Measurements from ENCODE around the gene FGGY.
"Not testable (repeated sequence)": the region's sequence is repeated elsewhere in the genome, so short reads cannot be mapped to it uniquely, and the experiment has no call there.

The FGGY gene

GRCh38 chr1:59296358-59297256 lies at the start of gene FGGY:
Gene FGGY (plus strand): TSS chr1:59297094. CDS start chr1:59321550, 24,456 bp downstream.
- H3K36me3 ChIP-seq = peaks cover 0 to 1% (median 0%) of the 10 kb centered on the region in 11 experiments; a peak in 1 of 22 replicates
- H3K9me3 ChIP-seq (replicated peaks in 1 of 11) = peaks cover 0 to 21% (median 0%) of the 10 kb centered on the region in 11 experiments; a peak in 6 of 22 replicates
- TF ChIP-seq Cebpa-rat (IDR thresholded peaks at IDR 0.05) = no peak
- peak within 1 kb of the TSS; percentile 72 to 92 (median 85) for H3K4me2 ChIP-seq
- H3K4me3 ChIP-seq = peak within 1 kb of the TSS; percentile 56 to 72 (median 62)
- peak within 1 kb of the TSS; percentile 84 to 98 (median 93) for H3K9ac ChIP-seq
- no peaks in the 10 kb centered on the region for H3K27me3 ChIP-seq
- H3K4me1 ChIP-seq = peaks cover 31 to 67% (median 59%) of the 10 kb centered on the region in 10 experiments
- H4K20me1 ChIP-seq = no peaks in the 10 kb centered on the region
- H3K27ac ChIP-seq = peak within 1 kb of the TSS; percentile 88 to 100 (median 97)

GRCh38 chr1:59248758-59249157 lies 48.1 kb upstream of the FGGY start:
- Histone ChIP-seq H3K4me3 (no peak overlapping the region), H3K4me2 (no peak overlapping the region), H3K4me1 (no peaks in the 10 kb centered on the region), H3K27ac (no peak overlapping the region), H4K20me1 (no peaks in the 10 kb centered on the region), H3K27me3 (no peaks in the 10 kb centered on the region), H3K36me3 (no peaks in the 10 kb centered on the region), H3K9ac (no peak overlapping the region), H3K9me3 (replicated peaks in 1 of 11) (peaks cover 19 to 42% (median 28%) of the 10 kb centered on the region in 11 experiments; a peak in 21 of 22 replicates)
- TF ChIP-seq Cebpa-rat (IDR thresholded peaks at IDR 0.05) = no peak

GRCh38 chr1:59249396-59250137 lies 47.3 kb upstream of the FGGY start:
- no peak overlapping the region for H3K9ac ChIP-seq
- no peaks in the 10 kb centered on the region for H3K4me1 ChIP-seq
- H3K4me2 ChIP-seq = no peak overlapping the region
- peaks cover 19 to 42% (median 28%) of the 10 kb centered on the region in 11 experiments; a peak in 21 of 22 replicates for H3K9me3 ChIP-seq (replicated peaks in 1 of 11)
- H3K4me3 ChIP-seq = no peak overlapping the region
- no peaks in the 10 kb centered on the region for H4K20me1 ChIP-seq
- H3K27me3 ChIP-seq = no peaks in the 10 kb centered on the region
- H3K36me3 ChIP-seq = no peaks in the 10 kb centered on the region
- TF ChIP-seq Cebpa-rat (IDR thresholded peaks at IDR 0.05) = no peak
- no peak overlapping the region for H3K27ac ChIP-seq

- H3K4me2 ChIP-seq, H3K27me3 ChIP-seq, H3K4me3 ChIP-seq, H3K27ac ChIP-seq, H3K4me1 ChIP-seq, H3K36me3 ChIP-seq, H4K20me1 ChIP-seq, H3K9ac ChIP-seq: not testable (repeated sequence)
- peaks cover 19 to 32% (median 27%) of the 10 kb centered on the region in 11 experiments; a peak in 21 of 22 replicates for H3K9me3 ChIP-seq (replicated peaks in 1 of 11)
Observed at GRCh38 chr1:59251061-59251460, 45.8 kb upstream of the FGGY start.

GRCh38 chr1:59256429-59256828 lies 40.5 kb upstream of the FGGY start:
- not testable (repeated sequence) for H3K4me3 ChIP-seq; H3K36me3 ChIP-seq; H4K20me1 ChIP-seq; H3K27me3 ChIP-seq; H3K27ac ChIP-seq; H3K9me3 ChIP-seq (replicated peaks in 1 of 11); H3K4me2 ChIP-seq; H3K4me1 ChIP-seq; H3K9ac ChIP-seq

- no peak overlapping the region for H3K4me3 ChIP-seq
- H3K9me3 ChIP-seq (replicated peaks in 1 of 11) = peaks cover 0 to 3% (median 0%) of the 10 kb centered on the region in 11 experiments; a peak in 2 of 22 replicates
- H3K27me3 ChIP-seq = no peaks in the 10 kb centered on the region
- no peak overlapping the region for H3K27ac ChIP-seq
- H3K4me1 ChIP-seq = peaks cover 0 to 9% (median 0%) of the 10 kb centered on the region in 10 experiments; a peak in 2 of 20 replicates
- TF ChIP-seq Cebpa-rat (IDR thresholded peaks at IDR 0.05) = no peak
- no peak overlapping the region for H3K9ac ChIP-seq
- no peaks in the 10 kb centered on the region for H3K36me3 ChIP-seq
- no peak overlapping the region for H3K4me2 ChIP-seq
- no peaks in the 10 kb centered on the region for H4K20me1 ChIP-seq
Observed at GRCh38 chr1:59258412-59259032, 38.4 kb upstream of the FGGY start.

- Histone ChIP-seq H3K36me3 (no peaks in the 10 kb centered on the region), H3K4me1 (peaks cover 17 to 27% (median 19%) of the 10 kb centered on the region in 10 experiments), H3K27me3 (no peaks in the 10 kb centered on the region), H3K27ac (no peak overlapping the region), H3K4me2 (peak overlapping the region in 3 of 11 experiments; percentile 12 to 14 (median 12); a peak in 2 of 22 replicates), H3K9me3 (replicated peaks in 1 of 11) (peaks cover 0 to 5% (median 0%) of the 10 kb centered on the region in 11 experiments; a peak in 3 of 22 replicates), H3K4me3 (no peak overlapping the region), H4K20me1 (no peaks in the 10 kb centered on the region), H3K9ac (no peak overlapping the region)
- TF ChIP-seq Cebpa-rat (IDR thresholded peaks at IDR 0.05) = no peak
Observed at GRCh38 chr1:59261537-59261936, 35.4 kb upstream of the FGGY start.

GRCh38 chr1:59262631-59263030 lies 34.3 kb upstream of the FGGY start:
- Histone ChIP-seq H3K4me3 (no peak overlapping the region), H3K9ac (no peak overlapping the region), H3K27me3 (no peaks in the 10 kb centered on the region), H3K4me1 (peaks cover 28 to 38% (median 30%) of the 10 kb centered on the region in 10 experiments), H4K20me1 (no peaks in the 10 kb centered on the region), H3K4me2 (no peak overlapping the region), H3K36me3 (no peaks in the 10 kb centered on the region), H3K9me3 (replicated peaks in 1 of 11) (peaks cover 0 to 7% (median 0%) of the 10 kb centered on the region in 11 experiments; a peak in 5 of 22 replicates), H3K27ac (no peak overlapping the region)
- no peak for TF ChIP-seq Cebpa-rat (IDR thresholded peaks at IDR 0.05)

- H3K27me3 ChIP-seq = no peaks in the 10 kb centered on the region
Observed at GRCh38 chr1:59263111-59263510, 33.8 kb upstream of the FGGY start.

More at GRCh38 chr1:59263111-59263510, 33.8 kb upstream of the FGGY start:
- Histone ChIP-seq H3K36me3 (no peaks in the 10 kb centered on the region), H3K4me2 (no peak overlapping the region), H3K27ac (no peak overlapping the region), H3K4me3 (no peak overlapping the region), H4K20me1 (no peaks in the 10 kb centered on the region), H3K9ac (no peak overlapping the region), H3K4me1 (peaks cover 28 to 43% (median 35%) of the 10 kb centered on the region in 10 experiments), H3K9me3 (replicated peaks in 1 of 11) (peaks cover 0 to 12% (median under 1%) of the 10 kb centered on the region in 11 experiments; a peak in 7 of 22 replicates)
- no peak for TF ChIP-seq Cebpa-rat (IDR thresholded peaks at IDR 0.05)

All from BLaER1 treated with 17β-estradiol and CSF1 and Interleukin-3, amounts not matched to agents 10 nM and 100 nM (cell line).